ENCODE data around the gene RAB3IL1. TPM values are rescaled to one million over a fixed set of nuclear protein-coding genes. Genes with fewer than 3 reads are reported as not detected.
"Not testable (repeated sequence)": the region's sequence is repeated elsewhere in the genome, so short reads cannot be mapped to it uniquely, and the experiment has no call there.

RAB3IL1 gene
- total and polyA plus RNA-seq, 9 of the 15 experiments (the other 6 are each of a cell fraction or from before 2014, with no cell fraction given), result 0.15 to 42.6 (median 15.5) TPM

GRCh38 chr11:61953632-61954031, 36.3 kb upstream of the RAB3IL1 start:
- TF ChIP-seq FOSL1 (tag; conservative IDR thresholded peaks at IDR 0.05) (peak; percentile 34; the same call in 1 of the 2 replicates), ZNF121 (CRISPR knock-in tag; conservative IDR thresholded peaks at IDR 0.05) (peak; percentile 42; the same call in 1 of the 2 replicates), SMARCA4 (IDR thresholded peaks at IDR 0.05) (0 out of 2 replicates have a peak, but pooled peaks have one; percentile 13), SMARCA5 (IDR thresholded peaks at IDR 0.05) (0 out of 2 replicates have a peak, but pooled peaks have one; percentile 25), ARID1B (IDR thresholded peaks at IDR 0.05) (0 out of 2 replicates have a peak, but pooled peaks have one; percentile 7)
- TF ChIP-seq, protein P1, sequence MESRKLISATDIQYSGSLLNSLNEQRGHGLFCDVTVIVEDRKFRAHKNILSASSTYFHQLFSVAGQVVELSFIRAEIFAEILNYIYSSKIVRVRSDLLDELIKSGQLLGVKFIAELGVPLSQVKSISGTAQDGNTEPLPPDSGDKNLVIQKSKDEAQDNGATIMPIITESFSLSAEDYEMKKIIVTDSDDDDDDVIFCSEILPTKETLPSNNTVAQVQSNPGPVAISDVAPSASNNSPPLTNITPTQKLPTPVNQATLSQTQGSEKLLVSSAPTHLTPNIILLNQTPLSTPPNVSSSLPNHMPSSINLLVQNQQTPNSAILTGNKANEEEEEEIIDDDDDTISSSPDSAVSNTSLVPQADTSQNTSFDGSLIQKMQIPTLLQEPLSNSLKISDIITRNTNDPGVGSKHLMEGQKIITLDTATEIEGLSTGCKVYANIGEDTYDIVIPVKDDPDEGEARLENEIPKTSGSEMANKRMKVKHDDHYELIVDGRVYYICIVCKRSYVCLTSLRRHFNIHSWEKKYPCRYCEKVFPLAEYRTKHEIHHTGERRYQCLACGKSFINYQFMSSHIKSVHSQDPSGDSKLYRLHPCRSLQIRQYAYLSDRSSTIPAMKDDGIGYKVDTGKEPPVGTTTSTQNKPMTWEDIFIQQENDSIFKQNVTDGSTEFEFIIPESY (CRISPR knock-in tag; IDR thresholded peaks at IDR 0.05), result peak; percentile 97
- H3K9ac ChIP-seq (ENCODE audit: insufficient read depth in 1 of 2, low read depth in 2 of 2, low read length in 2 of 2); FAIRE-seq; BruUV-seq (replicated peaks); H2AFZ ChIP-seq (ENCODE audit: low read depth, low read length); H3K4me3 ChIP-seq; DNase-seq (ENCODE audit: extremely low read depth in 1 of 4, low spot score in 3 of 4); ATAC-seq; H3K9me1 ChIP-seq (ENCODE audit: control insufficient read depth, insufficient read depth, low read length); H3K4me2 ChIP-seq (ENCODE audit: insufficient read depth, low read length); H3K79me2 ChIP-seq (ENCODE audit: control insufficient read depth, insufficient read depth, low read length); H3K36me3 ChIP-seq (ENCODE audit: control insufficient read depth, insufficient read depth, low read length); H4K20me1 ChIP-seq (replicated peaks; ENCODE audit: control insufficient read depth, insufficient read depth, low read length); H3K27me3 ChIP-seq (ENCODE audit: control insufficient read depth in 2 of 2, insufficient read depth in 2 of 2, low read length in 2 of 2); H3K9me3 ChIP-seq (replicated peaks; ENCODE audit: control insufficient read depth, insufficient read depth, low read depth, low read length): not testable (repeated sequence)
- 82% methylated on average over 5 of the region's 5 CpGs for WGBS (ENCODE audit: insufficient coverage, low coverage, missing lambda C conversion rate)
- CTCF ChIA-PET (ENCODE audit: low intra/inter-chr PET ratio), result interaction anchor here (1.2 kb wide), 1 partner anchor 154 kb away, joined by 7 read pairs; no protein-coding TSS in a partner anchor
- POLR2A ChIA-PET, result interaction anchor here (1.0 to 14.1 kb wide), 2 partner anchors 10 to 23 kb away, joined by 3 to 327 read pairs; partner anchors contain the start of gene FTH1
- intact Hi-C loops (cut with micrococcal nuclease) (loop anchor here (1.0 kb wide), 1 partner anchor 101 kb away; no protein-coding TSS in a partner anchor), in situ Hi-C loops (cut with MboI) (loop anchor here (5.0 kb wide), 1 partner anchor 156 kb away; no protein-coding TSS in a partner anchor)
- H3K27ac ChIP-seq (ENCODE audit: extremely low read depth, low read depth, low read length), result 0 out of 3 replicates have a peak overlapping the region, but pooled peaks have one; percentile 1
- peaks cover 31 to 37% of the 10 kb centered on the region in 2 experiments for H3K4me1 ChIP-seq (replicated peaks in 1 of 2; ENCODE audit: control insufficient read depth in 2 of 2, insufficient read depth in 2 of 2, low read length in 2 of 2)

All from K562 (cell line).